Germinal center (tissue), 1 donor: Measurements from ENCODE around the gene MID2.
"Not testable (repeated sequence)": the region's sequence is repeated elsewhere in the genome, so short reads cannot be mapped to it uniquely, and the experiment has no call there.

Source experiments
- DNase-seq: peaks from one replicate; pipeline ENCODE4 v3.0.0; 2012; ENCODE audit warnings: mixed read lengths, low spot score

Gene MID2

GRCh38 chrX:107842715-107843400 is 17.2 kb downstream of the MID2 start:
- DNase-seq = no peak

DNA sequence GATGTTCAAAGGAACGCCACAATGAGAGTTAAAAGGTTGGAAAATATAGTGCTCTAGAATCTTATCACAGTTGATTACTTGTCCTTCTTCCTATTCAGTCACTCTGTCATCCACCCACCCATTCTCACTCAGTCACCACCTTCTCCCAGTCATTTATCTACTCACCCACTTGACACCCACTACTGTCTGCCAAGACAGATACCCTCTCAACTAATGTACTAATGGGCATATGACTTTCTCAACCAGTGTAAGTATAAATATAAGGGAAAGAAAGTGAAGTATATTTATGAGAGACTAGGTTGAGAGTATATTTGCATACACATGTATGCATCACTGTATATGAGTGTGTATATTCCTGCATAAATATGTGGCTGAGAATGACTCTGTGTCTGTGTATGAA is 20.0 kb downstream of the MID2 start:
- no peak for DNase-seq

DNA sequence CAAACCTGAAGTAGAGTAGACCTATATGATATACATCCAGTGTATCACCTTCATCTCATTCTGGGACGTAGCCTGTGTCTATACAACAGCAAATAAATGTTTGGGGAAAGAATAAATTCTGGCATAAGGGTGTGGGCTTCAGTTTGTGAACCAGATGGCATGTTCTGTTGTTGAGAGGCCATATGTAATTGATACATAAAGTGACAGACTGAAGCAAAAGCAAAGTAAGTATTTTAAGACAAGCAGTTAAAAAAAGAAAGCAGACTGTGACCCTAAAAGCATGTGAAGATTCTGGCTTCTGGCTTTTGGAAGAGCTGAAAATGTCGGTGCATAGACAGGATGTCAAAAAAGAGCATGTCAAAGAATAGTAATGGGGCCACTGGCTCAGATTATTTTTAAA is 22.9 kb downstream of the MID2 start:
- DNase-seq = no peak

GRCh38 chrX:107849747-107850421 is 24.2 kb downstream of the MID2 start:
- no peak for DNase-seq

- DNase-seq = no peak
Observed at GRCh38 chrX:107850422-107850765, 24.7 kb downstream of the MID2 start.

DNA sequence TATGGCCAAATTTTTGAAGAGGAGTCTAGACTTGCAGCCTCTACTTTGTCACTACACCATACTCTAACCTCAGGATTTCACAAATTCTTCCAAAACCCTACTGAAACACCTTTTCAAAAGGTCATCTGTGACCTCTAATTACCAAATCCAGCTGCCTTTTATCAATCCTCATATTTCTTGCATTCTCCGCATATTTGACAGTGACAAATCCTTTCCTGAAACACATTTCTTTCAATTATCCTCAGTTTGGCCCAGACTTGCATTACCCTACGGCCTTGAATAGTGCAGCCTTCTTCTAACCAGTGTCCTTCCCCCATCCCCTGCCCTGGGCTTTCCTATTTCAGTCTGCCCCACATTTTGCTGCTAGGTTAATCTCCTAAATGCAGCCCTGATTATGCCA is 25.5 kb downstream of the MID2 start:
- no peak for DNase-seq

DNA sequence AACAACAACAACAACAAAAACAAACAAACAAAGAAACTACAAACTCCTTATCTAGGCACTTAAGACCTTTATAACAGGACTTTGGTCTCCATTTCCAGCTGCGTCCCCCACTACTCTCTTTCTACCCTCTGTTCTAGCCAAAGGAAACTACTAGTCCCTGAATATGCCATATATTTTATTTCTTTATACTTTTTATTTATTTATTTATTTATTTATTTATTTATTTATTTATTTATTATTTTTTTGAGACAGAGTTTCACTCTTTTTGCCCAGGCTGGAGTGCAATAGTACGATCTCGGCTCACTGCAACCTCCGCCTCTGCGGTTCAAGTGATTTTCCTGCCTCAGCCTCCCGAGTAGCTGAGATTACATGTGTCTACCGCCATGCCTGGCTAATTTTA is 26.0 kb downstream of the MID2 start:
- DNase-seq = not testable (repeated sequence)

DNA sequence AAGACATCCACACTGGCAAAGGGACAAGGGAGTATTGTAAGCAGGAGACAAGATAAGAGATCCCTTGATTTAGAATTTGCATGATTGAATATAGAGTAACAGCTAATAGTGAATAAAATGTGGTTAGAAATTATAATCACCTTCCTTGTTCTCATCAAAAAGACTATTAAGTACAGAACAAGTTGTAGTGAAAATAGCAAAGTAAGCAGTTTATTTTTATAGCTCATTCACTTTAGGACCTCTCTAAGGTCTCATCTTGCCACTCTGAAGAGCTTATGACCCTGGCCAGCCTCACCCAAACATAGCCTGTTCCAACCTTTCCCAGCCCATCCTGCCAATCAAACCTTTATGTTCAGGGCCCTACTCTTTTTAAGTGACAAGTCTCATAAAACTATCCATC is 30.6 kb downstream of the MID2 start:
- DNase-seq = no peak

GRCh38 chrX:107857041-107857440 is 31.4 kb downstream of the MID2 start:
- not testable (repeated sequence) for DNase-seq

GRCh38 chrX:107857837-107858236 is 32.2 kb downstream of the MID2 start:
- no peak for DNase-seq

- DNase-seq = no peak
Observed at GRCh38 chrX:107861056-107861455, 35.4 kb downstream of the MID2 start.

GRCh38 chrX:107871136-107871535 is 45.5 kb downstream of the MID2 start:
- DNase-seq = no peak

DNA sequence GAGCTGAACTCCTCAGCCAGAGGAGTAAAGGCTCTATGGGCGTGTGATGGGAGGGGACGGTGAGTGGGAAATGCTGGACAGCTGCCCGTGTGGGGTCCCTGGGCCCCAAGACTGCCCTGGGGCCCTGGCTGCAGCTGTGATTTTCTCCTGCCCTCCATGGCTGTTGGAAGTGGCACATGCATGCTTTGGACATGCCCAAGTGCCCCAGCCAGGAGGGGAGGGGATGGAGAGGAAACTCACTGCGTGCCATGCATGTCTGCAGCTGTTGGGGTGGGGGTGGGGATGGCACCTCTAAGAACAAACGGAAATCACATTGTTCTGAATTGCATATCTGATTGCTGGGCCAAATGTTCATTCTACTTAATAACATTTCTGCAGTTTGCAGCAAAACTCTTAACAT is 52.4 kb downstream of the MID2 start:
- no peak for DNase-seq

DNA sequence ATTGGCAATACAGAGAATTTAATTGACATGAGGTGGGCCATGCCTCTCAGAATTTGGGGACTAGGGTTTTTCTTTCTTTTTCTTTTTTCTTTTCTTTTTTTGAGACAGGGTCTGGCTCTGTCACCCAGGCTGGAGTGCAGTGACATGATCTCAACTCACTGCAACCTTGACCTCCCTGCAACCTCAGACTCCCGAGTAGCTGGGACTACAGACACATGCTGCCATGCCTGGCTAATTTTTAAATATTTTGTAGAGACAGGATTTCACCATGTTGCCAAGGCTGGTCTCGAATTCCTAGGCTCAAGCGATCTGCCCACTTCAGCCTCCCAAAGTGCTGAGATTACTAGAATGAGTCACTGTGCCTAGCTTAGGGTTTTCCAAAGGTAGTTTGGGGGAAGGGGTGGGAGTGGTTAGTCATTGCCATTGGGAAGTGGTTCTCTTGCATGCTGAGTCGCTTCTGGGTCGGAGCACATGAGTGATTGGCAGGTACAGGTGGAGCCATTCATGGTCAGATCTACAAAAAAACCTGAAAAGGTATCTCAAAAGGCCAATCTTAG is 54.5 kb downstream of the MID2 start:
- no peak for DNase-seq

DNA sequence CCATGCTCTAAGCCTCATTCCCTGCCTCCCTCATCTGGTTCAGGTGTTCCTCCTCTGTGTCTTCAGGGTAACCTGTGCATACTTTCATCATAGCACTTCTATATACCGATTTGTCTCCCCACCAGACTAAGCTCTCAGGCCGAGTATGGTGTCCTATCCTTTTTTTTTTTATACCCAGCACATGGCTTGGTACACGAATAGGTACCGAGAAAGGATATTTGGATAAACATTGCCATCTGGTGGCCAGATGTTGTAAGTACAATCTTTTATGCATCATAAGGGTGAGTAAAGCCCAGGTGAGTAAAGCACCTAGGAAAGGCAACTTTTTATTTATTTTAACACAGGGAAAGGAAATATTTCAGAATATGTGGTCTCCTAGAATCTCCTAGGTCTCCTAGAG is 68.4 kb downstream of the MID2 start:
- DNase-seq = peak; percentile 2

DNA sequence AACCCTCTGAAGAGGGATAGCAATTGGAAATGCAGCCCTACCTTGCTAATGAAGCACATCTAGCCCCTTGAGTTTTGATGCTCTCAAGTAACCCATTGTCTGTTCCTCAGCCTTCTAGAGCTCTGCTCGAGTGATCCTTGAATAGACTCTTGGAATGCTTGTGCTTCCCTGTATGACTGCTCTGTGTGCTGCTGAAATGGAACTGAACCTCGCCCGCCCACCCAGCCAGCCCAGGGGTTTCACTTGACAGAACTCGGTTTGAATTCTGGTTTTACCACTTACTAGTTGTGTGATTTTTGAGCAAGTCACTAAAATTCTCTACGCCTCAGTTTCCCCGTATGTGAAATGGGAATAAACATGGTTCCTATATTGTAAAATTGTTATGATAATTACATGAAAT is 77.1 kb downstream of the MID2 start:
- no peak for DNase-seq

GRCh38 chrX:107905366-107905765 is 79.7 kb downstream of the MID2 start:
- no peak for DNase-seq

DNA sequence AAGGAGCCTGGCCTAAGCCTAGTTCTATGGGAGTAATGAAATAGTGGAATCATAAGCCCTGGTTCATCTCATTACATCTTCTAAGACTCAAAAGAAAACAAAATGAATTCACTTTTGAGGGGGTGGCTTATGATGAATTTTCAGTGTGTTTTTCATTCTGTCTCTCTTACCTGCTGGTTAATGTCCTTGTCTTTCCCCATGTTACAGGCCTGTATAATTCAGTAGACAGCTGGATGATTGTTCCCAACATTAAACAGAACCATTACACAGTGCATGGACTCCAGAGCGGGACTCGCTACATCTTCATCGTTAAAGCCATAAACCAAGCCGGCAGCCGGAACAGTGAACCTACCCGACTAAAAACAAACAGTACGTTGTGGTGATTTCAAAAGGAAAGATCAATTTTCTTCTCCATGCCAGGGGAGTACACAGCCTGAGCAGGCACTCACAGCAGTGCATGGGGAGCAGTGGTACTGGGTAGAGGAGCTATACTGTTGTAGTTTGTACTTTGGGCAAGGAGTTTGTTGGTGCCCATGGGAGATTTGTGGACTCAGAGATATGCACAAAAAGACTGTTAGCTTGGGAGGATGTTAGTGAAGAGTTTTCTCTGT is 98.6 kb downstream of the MID2 start:
- no peak for DNase-seq

GRCh38 chrX:107934262-107934661 is 108.6 kb downstream of the MID2 start:
- DNase-seq = no peak

GRCh38 chrX:107935200-107935599 is 109.5 kb downstream of the MID2 start:
- no peak for DNase-seq

DNA sequence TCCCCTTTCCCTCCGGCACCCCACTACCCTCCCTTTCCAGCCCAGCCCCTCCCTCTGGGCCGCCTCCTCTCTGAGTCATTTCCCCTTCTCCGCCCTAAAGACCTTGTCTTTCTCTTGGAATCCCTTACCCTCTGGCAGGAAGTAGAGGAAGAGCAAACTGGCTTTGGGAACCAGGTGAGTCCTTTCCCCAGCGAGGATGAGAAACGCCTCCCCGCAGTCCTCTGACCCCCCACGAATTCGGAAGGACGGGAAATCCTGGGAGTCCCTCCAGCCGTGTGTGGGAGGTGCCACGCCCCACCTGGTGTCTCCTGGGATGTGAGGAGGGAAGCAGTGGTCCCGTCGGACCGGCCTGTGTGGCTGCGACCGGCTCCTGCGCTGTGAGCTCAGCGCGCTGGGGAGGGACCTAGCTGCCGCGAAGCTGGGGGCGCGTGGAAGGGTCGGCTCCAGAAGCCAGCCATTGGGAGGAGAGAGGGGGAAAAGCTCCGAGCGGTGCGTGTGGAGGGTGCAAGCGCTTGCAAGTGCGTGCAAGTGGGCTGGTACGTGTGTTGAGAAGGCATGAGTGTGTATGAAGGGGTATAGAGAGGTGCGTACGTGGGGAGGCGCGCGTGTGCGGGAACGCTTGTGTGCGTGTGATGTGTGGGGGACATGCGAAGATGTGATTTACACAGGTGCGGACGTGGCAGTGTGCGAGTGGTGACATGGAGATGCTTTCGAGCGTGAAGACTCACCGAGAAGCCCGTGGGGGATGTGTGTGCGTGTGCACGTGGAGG is 110.2 kb downstream of the MID2 start:
- no peak for DNase-seq

DNA sequence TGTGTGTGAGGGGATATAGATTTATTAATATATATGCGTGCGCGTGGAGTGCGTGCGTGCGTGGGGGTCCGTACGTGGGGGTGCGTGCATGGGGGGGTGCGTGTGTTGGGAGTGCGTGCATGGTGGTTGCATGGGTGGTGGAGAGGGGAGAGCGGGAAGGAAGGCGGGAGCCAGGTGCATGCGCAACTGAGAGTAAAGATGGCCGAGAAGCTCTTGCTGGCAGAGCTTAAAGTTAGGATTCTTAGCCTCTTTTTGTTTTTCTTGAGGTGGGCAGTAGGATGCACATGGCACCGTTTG is 110.7 kb downstream of the MID2 start:
- DNase-seq = no peak

- no peak for DNase-seq
Observed at GRCh38 chrX:107940095-107940494, 114.4 kb downstream of the MID2 start.
